KG1 (cell line): ENCODE data around the gene TMOD2.

ENCODE experiments used
- DNase-seq: peaks from one replicate; lab custom pipeline; 2025; lab: John Stamatoyannopoulos, UW

Gene TMOD2

GRCh38 chr15:51856714-51857380 is 105.5 kb downstream of the TMOD2 start:
- no peak for DNase-seq

DNA sequence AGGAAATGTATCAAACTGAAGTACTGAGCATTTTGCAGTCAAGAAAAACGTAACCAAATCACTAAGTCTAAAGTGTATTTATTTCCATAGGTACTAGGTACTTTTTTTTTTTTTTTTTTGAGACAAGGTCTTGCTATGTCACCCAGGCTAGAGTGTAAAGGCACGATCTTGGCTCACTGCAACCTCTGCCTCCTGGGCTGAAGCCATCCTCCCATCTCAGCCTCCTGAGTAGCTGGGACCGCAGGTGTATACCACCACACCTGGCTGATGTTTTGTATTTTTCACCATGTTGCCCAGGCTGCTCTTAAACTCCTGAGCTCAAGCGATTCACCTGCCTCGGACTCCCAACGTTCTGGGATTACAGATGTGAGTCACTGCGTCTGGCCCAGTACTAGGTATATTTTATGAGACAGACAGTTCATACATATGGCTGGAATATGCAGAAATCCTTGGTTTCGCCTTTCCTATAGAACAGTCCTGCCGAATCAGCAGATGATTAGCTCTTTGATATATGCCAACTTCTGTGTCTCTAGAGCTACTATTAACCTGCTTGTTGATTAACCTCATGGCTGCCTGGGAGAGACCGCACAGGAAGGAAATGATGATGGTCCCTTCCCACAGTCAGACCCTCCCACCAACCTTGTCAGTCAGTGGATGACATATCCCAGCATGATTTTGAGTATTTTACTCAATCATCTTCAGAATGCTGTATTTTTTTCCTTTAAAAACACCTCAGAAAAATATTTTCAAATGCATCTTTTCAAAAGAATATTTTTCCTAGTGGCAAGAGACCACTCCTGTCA is 110.4 kb downstream of the TMOD2 start:
- no peak for DNase-seq

DNA sequence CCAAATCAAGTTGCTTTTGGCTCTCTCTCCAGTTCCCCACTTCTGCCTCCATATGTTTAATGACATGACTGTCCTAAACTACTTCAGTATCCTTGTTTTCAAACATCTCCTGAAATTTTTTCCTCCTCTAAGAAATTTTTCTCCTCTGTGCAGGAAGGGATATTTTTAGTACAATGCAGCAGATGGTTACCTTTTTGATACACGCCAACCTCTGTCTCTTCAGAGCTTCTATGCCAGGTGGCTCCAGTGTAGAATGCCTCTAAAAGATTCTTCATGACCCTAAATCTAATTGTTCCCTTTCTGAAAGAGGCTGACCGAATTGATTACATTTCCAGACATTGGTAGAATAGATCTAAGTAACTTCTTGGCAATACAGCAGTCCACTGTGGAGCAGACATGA is 111.7 kb downstream of the TMOD2 start:
- DNase-seq = no peak

- no peak for DNase-seq
These were observed 113.1 kb downstream of the TMOD2 start for GRCh38 chr15:51864408-51865056.

DNA sequence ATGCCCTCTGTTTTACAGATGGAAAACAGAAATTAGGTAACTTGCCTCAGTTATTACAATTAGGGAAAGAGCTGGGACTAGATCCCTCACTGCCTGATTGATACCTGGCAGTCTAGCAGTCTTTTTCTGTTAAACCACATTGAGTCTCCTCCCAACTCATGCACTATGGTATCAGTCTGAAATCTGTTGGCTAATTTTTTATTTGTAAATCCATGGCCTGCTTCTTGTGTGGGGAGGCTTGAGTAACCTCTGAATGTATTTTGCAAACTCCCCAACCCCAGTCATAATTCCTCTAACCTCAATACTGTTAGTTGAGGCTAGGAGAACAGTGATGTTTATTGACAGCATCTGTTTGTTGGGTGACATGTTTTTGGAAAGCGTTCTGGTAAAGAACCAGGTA is 113.9 kb downstream of the TMOD2 start:
- no peak for DNase-seq
